Endodermal cell (in vitro differentiated cells): ENCODE measurements around the gene ENGASE. TPM values are rescaled to one million over a fixed set of nuclear protein-coding genes. Genes with fewer than 3 reads are reported as not detected.

Experiments
- DNase-seq: peaks from one replicate; pipeline ENCODE4 v3.0.0-alpha.2; 2017
- H3K27ac ChIP-seq: 2 replicates; pipeline ENCODE4 v1.5.1; 2013; ENCODE audit warnings: mild to moderate bottlenecking, low read depth, low read length, moderate library complexity
- H3K27me3 ChIP-seq: 2 replicates; pipeline ENCODE4 v1.6.1; 2013; ENCODE audit warnings: mild to moderate bottlenecking, low read length, moderate library complexity; ENCODE audit not compliant: insufficient read depth, control insufficient read depth, poor library complexity, severe bottlenecking
- H3K36me3 ChIP-seq: 2 replicates; pipeline ENCODE4 v1.7.0; 2013; ENCODE audit warnings: mild to moderate bottlenecking, low read length, moderate library complexity; ENCODE audit not compliant: control insufficient read depth, insufficient read depth
- H3K4me1 ChIP-seq: one replicate; pipeline ENCODE4 v1.7.0; 2013; ENCODE audit warnings: low read length; ENCODE audit not compliant: control insufficient read depth, insufficient read depth
- H3K4me3 ChIP-seq: 2 replicates; pipeline ENCODE4 v1.5.1; 2013; ENCODE audit warnings: mild to moderate bottlenecking, low read length, moderate library complexity
- H3K9ac ChIP-seq: 2 replicates; pipeline ENCODE4 v1.6.1; 2013; ENCODE audit warnings: mild to moderate bottlenecking, low read length, moderate library complexity; ENCODE audit not compliant: poor library complexity, severe bottlenecking; ENCODE audit errors: extremely low read depth
- H3K9me3 ChIP-seq: 2 replicates; pipeline ENCODE4 v1.6.1; 2013; ENCODE audit warnings: mild to moderate bottlenecking, low read length, moderate library complexity; ENCODE audit not compliant: control insufficient read depth
- H3K27ac Mint-ChIP-seq: 2 replicates; pipeline ENCODE4 v1.8.0; 2020; ENCODE audit warnings: mixed read lengths
- H3K27me3 Mint-ChIP-seq: 2 replicates; pipeline ENCODE4 v1.8.0; 2021; ENCODE audit warnings: mild to moderate bottlenecking, mixed read lengths; ENCODE audit not compliant: insufficient read depth
- H3K36me3 Mint-ChIP-seq: 2 replicates; pipeline ENCODE4 v1.8.0; 2020; ENCODE audit warnings: low read depth, mixed read lengths
- H3K4me1 Mint-ChIP-seq: 2 replicates; pipeline ENCODE4 v1.8.0; 2020; ENCODE audit warnings: mixed read lengths
- H3K4me3 Mint-ChIP-seq: 2 replicates; pipeline ENCODE4 v1.8.0; 2020; ENCODE audit warnings: mild to moderate bottlenecking, moderate library complexity, mixed read lengths
- H3K9me3 Mint-ChIP-seq: 2 replicates; pipeline ENCODE4 v1.8.0; 2020; ENCODE audit warnings: mild to moderate bottlenecking, mixed read lengths
- WGBS, 2 experiments: methylation state at CpG; one replicate each; pipeline versions ENCODE4 v1.1.5 to v1.1.7; 2013; ENCODE audit warnings: missing lambda C conversion rate in 2 of 2, mixed read lengths in 1 of 2; ENCODE audit not compliant: insufficient coverage in 1 of 2, insufficient read length in 1 of 2; 5-methylcytosine and 5-hydroxymethylcytosine counted together
- total RNA-seq, 2 donors: library from RNA; stranded (reverse); fragmentation: NEBNext Ultra II Directional in 1 of 2; extraction: Animal tissue kit (Norgen Biotek cat#: 25700) in 1 of 2; gene quantifications; 2 replicates in 1 of 2; 3 replicates in 1 of 2; pipeline ENCODE4 v1.2.1, GENCODE V29; 2021
- TF ChIP-seq, protein P1 (sequence below): fragments of 200-600 bp; sonication (generic); conservative IDR thresholded peaks from 2 replicates; pipeline ENCODE4 v1.5.0; 2021; ENCODE audit warnings: antibody characterized with exemption, mild to moderate bottlenecking

The ENGASE gene
- total RNA-seq, 2 donors from 2014 or later = 40.8 to 42.0 TPM

DNA sequence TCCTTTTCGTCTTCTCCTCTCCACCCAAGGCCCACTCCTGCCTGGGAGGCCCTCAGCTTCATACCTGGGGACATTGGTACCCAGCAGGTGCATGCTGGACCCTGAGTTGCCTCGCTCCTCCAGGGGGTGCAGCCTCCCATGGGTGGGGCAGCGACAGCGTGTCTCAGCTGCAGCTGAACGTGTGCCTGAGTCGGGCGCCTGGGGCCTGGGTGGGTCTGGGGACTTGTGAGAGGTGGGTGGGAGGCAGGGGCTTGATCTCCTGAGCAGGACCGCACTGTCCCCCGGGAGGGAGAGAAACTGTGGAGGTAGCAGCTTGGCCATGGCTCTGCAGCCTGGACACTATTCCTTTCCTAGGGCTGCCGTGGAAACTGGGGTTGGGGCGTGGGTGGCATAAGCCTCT, 24.8 kb upstream of the ENGASE start:
- H3K27ac ChIP-seq = no peak overlapping the region
- no peaks in the 10 kb centered on the region for H3K36me3 ChIP-seq
- no peak overlapping the region for H3K27ac Mint-ChIP-seq
- H3K4me1 Mint-ChIP-seq = no peaks in the 10 kb centered on the region
- H3K9me3 Mint-ChIP-seq = peaks cover 27% of the 10 kb centered on the region
- peaks cover 24% of the 10 kb centered on the region for H3K27me3 Mint-ChIP-seq
- H3K36me3 Mint-ChIP-seq = peaks cover 7% of the 10 kb centered on the region
- no peak overlapping the region for H3K4me3 Mint-ChIP-seq
- DNase-seq = no peak
- peaks cover 5% of the 10 kb centered on the region for H3K9me3 ChIP-seq
- no peak overlapping the region for H3K4me3 ChIP-seq
- WGBS, 2 experiments = 88 to 93% methylated on average over 6 to 11 of the region's 11 CpGs
- TF ChIP-seq, protein P1, sequence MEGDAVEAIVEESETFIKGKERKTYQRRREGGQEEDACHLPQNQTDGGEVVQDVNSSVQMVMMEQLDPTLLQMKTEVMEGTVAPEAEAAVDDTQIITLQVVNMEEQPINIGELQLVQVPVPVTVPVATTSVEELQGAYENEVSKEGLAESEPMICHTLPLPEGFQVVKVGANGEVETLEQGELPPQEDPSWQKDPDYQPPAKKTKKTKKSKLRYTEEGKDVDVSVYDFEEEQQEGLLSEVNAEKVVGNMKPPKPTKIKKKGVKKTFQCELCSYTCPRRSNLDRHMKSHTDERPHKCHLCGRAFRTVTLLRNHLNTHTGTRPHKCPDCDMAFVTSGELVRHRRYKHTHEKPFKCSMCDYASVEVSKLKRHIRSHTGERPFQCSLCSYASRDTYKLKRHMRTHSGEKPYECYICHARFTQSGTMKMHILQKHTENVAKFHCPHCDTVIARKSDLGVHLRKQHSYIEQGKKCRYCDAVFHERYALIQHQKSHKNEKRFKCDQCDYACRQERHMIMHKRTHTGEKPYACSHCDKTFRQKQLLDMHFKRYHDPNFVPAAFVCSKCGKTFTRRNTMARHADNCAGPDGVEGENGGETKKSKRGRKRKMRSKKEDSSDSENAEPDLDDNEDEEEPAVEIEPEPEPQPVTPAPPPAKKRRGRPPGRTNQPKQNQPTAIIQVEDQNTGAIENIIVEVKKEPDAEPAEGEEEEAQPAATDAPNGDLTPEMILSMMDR = no peak
- peaks cover under 1% of the 10 kb centered on the region for H3K27me3 ChIP-seq
- no peaks in the 10 kb centered on the region for H3K4me1 ChIP-seq
- no peak overlapping the region for H3K9ac ChIP-seq

DNA sequence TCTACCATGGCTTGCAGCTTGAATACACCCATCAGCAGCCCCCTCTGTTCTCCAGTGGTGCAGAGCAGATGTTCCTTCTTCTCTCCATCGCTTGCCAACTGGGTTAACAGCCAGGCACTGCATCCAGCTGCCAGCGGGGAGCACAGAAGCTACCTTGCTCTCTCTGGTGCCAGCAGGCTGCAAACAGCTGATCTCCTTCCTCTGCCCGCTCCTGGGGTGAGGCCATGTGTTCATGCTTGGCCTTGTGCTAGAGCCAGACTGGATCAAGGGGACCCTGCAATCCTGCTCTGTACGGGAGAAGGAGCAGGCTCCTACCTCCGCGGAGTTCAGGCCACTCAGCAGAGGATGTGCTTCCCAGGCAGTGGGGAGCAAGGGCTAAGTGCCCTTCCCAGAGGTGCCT, 24.1 kb upstream of the ENGASE start:
- no peak for DNase-seq
- H3K4me1 Mint-ChIP-seq = no peaks in the 10 kb centered on the region
- Histone ChIP-seq H3K4me1 (no peaks in the 10 kb centered on the region), H3K4me3 (no peak overlapping the region), H3K9ac (no peak overlapping the region), H3K27ac (no peak overlapping the region), H3K9me3 (peaks cover 5% of the 10 kb centered on the region), H3K36me3 (no peaks in the 10 kb centered on the region), H3K27me3 (no peaks in the 10 kb centered on the region)
- H3K4me3 Mint-ChIP-seq = no peak overlapping the region
- H3K27ac Mint-ChIP-seq = no peak overlapping the region
- 86 to 89% methylated on average over 6 of the region's 6 CpGs for WGBS, 2 experiments
- TF ChIP-seq, protein P1 = no peak
- peaks cover 22% of the 10 kb centered on the region for H3K27me3 Mint-ChIP-seq
- peaks cover 7% of the 10 kb centered on the region for H3K36me3 Mint-ChIP-seq
- H3K9me3 Mint-ChIP-seq = peaks cover 30% of the 10 kb centered on the region

DNA sequence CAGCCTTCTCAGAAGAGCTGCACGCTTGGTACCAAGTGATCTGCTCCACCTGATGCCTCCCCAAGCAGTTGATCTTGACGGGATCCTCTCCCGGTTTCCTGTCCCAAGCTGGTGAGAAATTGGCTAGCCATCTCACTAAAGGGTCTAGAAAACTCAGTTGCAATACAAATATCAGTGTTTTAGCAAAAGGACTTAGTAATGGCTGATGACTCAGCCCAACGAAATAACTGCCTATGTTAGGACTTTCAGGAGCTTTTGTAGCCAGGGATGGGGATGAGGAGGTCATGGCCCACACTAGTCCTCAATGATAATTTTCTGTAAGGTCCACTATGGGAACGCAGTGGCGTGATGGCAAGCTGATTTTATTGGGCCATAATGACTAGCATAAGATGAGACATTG, 23.3 kb upstream of the ENGASE start:
- Mint-ChIP-seq H3K27ac (no peak overlapping the region), H3K4me3 (no peak overlapping the region), H3K27me3 (peaks cover 22% of the 10 kb centered on the region), H3K36me3 (peaks cover 7% of the 10 kb centered on the region), H3K4me1 (no peaks in the 10 kb centered on the region), H3K9me3 (peaks cover 31% of the 10 kb centered on the region)
- H3K4me3 ChIP-seq = no peak overlapping the region
- 79 to 85% methylated on average over 4 to 6 of the region's 6 CpGs for WGBS, 2 experiments
- H3K9me3 ChIP-seq = peaks cover 5% of the 10 kb centered on the region
- no peaks in the 10 kb centered on the region for H3K36me3 ChIP-seq
- H3K27me3 ChIP-seq = no peaks in the 10 kb centered on the region
- TF ChIP-seq, protein P1 = no peak
- no peak overlapping the region for H3K27ac ChIP-seq
- no peak overlapping the region for H3K9ac ChIP-seq
- DNase-seq = no peak
- no peaks in the 10 kb centered on the region for H3K4me1 ChIP-seq
